ENCODE data around the gene YY1AP1. TPM values are rescaled to one million over a fixed set of nuclear protein-coding genes. Genes with fewer than 3 reads are reported as not detected.
"Not testable (repeated sequence)": the region's sequence is repeated elsewhere in the genome, so short reads cannot be mapped to it uniquely, and the experiment has no call there.

Gene YY1AP1
- total and polyA plus RNA-seq, 10 donors: 21.9 to 145 (median 81.7) TPM

GRCh38 chr1:155703216-155703615 is 14.6 kb upstream of the YY1AP1 start:
- 85 to 93% (median 90%) methylated on average over 6 of the region's 6 CpGs for WGBS, 5 donors

GRCh38 chr1:155701675-155702074 is 13.1 kb upstream of the YY1AP1 start:
- intact Hi-C loops (cut with DNase I; ENCODE audit: low total_unique reads); H3K4me3 ChIP-seq; H3K27me3 ChIP-seq (replicated peaks in 1 of 7); DNase-seq; H3K9me3 ChIP-seq; H3K36me3 ChIP-seq: not testable (repeated sequence)
- peaks cover 0 to 16% (median 7%) of the 10 kb centered on the region in 6 donors for H3K4me1 ChIP-seq
- WGBS, 5 donors: 8 to 25% (median 19%) methylated on average over 2 of the region's 2 CpGs
- H3K27ac ChIP-seq: peak overlapping the region in 1 of 8 donors; percentile 52

More at GRCh38 chr1:155703216-155703615, 14.6 kb upstream of the YY1AP1 start:
- H3K36me3 ChIP-seq: no peaks in the 10 kb centered on the region
- intact Hi-C loops (cut with DNase I; ENCODE audit: low total_unique reads): no loop called here
- H3K4me3 ChIP-seq: no peak overlapping the region
- no peaks in the 10 kb centered on the region for H3K27me3 ChIP-seq (replicated peaks in 1 of 7)
- DNase-seq: no peak
- peaks cover 0 to 21% (median 11%) of the 10 kb centered on the region in 6 donors for H3K4me1 ChIP-seq
- TF ChIP-seq POLR2AphosphoS5 (IDR thresholded peaks at IDR 0.05) (no peak), CTCF (IDR thresholded peaks at IDR 0.05 in 8 of 11, conservative IDR thresholded peaks at IDR 0.05 in 3 of 11) (no peak), POLR2A (IDR thresholded peaks at IDR 0.05) (no peak)
- no peaks in the 10 kb centered on the region for H3K9me3 ChIP-seq
- no peak overlapping the region for H3K27ac ChIP-seq

- H3K9me3 ChIP-seq; DNase-seq; H3K27ac ChIP-seq; H3K36me3 ChIP-seq; H3K4me3 ChIP-seq; intact Hi-C loops (cut with DNase I; ENCODE audit: low total_unique reads); H3K27me3 ChIP-seq (replicated peaks in 1 of 7): not testable (repeated sequence)
- H3K4me1 ChIP-seq: peaks cover 0 to 41% (median 14%) of the 10 kb centered on the region in 6 donors
- 90 to 98% (median 94%) methylated on average over 4 of the region's 4 CpGs for WGBS, 5 donors
These were observed 10.5 kb upstream of the YY1AP1 start for GRCh38 chr1:155699062-155699461.

- WGBS, 5 donors: 96 to 98% (median 96%) methylated on average over 13 of the region's 13 CpGs
- TF ChIP-seq POLR2A (IDR thresholded peaks at IDR 0.05): no peak
- no peak for TF ChIP-seq CTCF (IDR thresholded peaks at IDR 0.05 in 8 of 11, conservative IDR thresholded peaks at IDR 0.05 in 3 of 11)
- no peak for TF ChIP-seq POLR2AphosphoS5 (IDR thresholded peaks at IDR 0.05)
- no peaks in the 10 kb centered on the region for H3K9me3 ChIP-seq
- H3K36me3 ChIP-seq: no peaks in the 10 kb centered on the region
- H3K4me3 ChIP-seq: no peak overlapping the region
- intact Hi-C loops (cut with DNase I; ENCODE audit: low total_unique reads): no loop called here
- no peaks in the 10 kb centered on the region for H3K27me3 ChIP-seq (replicated peaks in 1 of 7)
- no peak for DNase-seq
- no peak overlapping the region for H3K27ac ChIP-seq
- peaks cover 0 to 46% (median 15%) of the 10 kb centered on the region in 6 donors for H3K4me1 ChIP-seq
These were observed 9.9 kb upstream of the YY1AP1 start for GRCh38 chr1:155698382-155699038.

- H3K9me3 ChIP-seq; intact Hi-C loops (cut with DNase I; ENCODE audit: low total_unique reads); H3K4me3 ChIP-seq; DNase-seq; H3K36me3 ChIP-seq; H3K27me3 ChIP-seq (replicated peaks in 1 of 7); H3K27ac ChIP-seq: not testable (repeated sequence)
- H3K4me1 ChIP-seq: peaks cover 0 to 55% (median 16%) of the 10 kb centered on the region in 6 donors
- 84 to 96% (median 91%) methylated on average over 11 of the region's 11 CpGs for WGBS, 5 donors
These were observed 9.0 kb upstream of the YY1AP1 start for GRCh38 chr1:155697616-155698015.

Measured in spleen (tissue), 11 donors.